HFF-Myc (cell line): Measurements from ENCODE around the gene KRTAP10-4.

Source experiments
- DNase-seq: peaks from one replicate; pipeline ENCODE4 v3.0.0-alpha.2; 2011; ENCODE audit warnings: low read depth; ENCODE audit errors: extremely low read depth
- H3K4me3 ChIP-seq: replicated peaks from 2 replicates; pipeline ENCODE4 v1.5.1; 2011; ENCODE audit warnings: low read depth, mild to moderate bottlenecking, control low read depth, low read length
- TF ChIP-seq, protein P1 (sequence below): IDR thresholded peaks from 2 replicates; pipeline ENCODE4 v1.5.1; 2012; ENCODE audit warnings: mild to moderate bottlenecking, low read depth, low read length, control low read depth; ENCODE audit errors: missing control alignments

The KRTAP10-4 gene

DNA sequence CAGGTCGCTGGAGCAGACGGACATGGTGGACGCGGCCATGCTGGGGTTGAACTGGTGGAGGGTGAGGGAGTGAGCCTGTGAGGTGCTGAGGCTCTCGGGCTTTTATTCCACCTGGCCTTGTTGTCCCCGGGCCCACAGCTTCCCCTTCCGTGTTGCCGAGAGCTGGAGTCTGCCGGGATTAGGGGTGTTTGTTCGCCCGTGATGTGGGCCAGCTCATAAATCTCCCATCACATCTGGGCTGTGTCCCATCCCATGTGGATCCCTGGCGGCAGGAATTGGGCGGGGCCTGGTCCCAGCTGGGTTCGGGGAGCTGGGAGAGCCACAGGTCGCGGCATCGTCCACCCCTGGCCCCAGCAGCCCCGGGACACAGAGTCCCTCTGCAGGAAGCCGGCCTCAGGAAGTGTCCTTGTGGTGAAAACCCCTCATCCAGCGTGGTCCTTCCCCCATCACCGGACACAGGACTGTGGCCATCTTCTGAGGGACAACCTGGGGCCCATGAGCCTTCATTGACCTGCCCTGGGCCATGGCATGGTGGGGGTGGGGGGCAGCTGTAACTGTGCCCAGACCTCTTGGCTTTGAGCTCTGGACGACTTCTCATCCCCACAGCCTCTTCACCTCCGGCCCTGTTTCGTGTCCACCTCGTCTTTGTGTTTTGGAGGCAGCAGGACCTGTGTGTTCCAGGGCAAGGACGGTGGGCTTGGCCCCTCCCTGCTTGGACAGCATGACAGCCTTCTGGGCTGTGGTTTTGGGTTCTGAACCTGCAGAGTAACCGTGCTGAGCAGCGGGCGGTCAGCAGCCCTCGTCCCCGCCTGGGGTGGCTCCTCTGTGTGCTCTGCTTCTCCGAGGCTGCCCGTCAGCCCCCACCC, 19.1 kb downstream of the KRTAP10-4 start, which contains the start of gene KRTAP10-6:
Gene KRTAP10-6, minus strand, starts transcription at position 60 of the 866 bp plus-strand sequence. Its CDS starts 21 bp downstream, at position 39.
- TF ChIP-seq, protein P1, sequence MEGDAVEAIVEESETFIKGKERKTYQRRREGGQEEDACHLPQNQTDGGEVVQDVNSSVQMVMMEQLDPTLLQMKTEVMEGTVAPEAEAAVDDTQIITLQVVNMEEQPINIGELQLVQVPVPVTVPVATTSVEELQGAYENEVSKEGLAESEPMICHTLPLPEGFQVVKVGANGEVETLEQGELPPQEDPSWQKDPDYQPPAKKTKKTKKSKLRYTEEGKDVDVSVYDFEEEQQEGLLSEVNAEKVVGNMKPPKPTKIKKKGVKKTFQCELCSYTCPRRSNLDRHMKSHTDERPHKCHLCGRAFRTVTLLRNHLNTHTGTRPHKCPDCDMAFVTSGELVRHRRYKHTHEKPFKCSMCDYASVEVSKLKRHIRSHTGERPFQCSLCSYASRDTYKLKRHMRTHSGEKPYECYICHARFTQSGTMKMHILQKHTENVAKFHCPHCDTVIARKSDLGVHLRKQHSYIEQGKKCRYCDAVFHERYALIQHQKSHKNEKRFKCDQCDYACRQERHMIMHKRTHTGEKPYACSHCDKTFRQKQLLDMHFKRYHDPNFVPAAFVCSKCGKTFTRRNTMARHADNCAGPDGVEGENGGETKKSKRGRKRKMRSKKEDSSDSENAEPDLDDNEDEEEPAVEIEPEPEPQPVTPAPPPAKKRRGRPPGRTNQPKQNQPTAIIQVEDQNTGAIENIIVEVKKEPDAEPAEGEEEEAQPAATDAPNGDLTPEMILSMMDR: no peak
- no peak for DNase-seq
- H3K4me3 ChIP-seq: no peak within 1 kb of the TSS

GRCh38 chr21:44593598-44594405, 20.3 kb downstream of the KRTAP10-4 start:
- DNase-seq: no peak
- TF ChIP-seq, protein P1: no peak
- no peak overlapping the region for H3K4me3 ChIP-seq

DNA sequence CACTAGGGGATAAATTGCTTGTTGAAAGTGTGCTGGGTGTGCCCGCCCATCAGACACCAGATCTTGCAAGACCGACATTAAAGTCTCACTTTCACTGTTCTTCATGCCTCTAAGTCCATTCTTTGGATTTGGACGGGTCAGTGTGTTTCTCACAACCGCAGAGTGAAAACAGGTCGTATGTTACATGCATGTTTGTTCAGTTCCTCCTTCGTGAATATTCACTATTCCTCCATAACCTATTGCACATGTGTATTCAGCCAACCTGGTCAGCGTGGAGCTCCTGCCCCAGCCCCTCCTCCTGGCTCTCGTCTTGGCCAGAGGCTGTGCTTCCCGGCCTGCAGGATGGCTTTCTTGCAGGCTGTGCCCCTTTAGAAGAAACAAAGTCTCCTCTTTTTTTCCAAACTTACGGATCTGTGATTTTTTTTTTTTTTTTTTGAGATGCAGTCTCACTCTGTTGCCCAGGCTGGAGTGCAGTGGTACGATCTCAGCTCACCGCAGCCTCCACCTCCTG, 20.9 kb downstream of the KRTAP10-4 start:
- TF ChIP-seq, protein P1: no peak
- no peak for DNase-seq
- H3K4me3 ChIP-seq: no peak overlapping the region

DNA sequence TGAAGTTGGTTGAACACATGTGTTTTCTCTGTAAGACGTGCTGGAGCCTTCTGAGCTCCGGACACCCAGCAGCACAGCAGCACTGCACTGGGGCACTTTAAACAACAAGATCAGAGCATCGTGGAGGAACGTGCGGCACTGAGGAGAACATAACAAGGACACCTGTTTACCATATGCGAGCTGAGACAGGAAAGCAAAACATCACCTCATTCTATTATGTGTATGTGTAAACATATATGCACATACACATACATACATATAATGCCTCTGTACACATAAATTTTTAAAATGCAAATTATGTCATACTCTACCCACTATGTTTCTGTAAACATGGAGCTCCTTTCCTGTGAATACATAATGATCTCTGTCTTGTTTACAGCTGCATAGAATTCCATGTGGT, 22.0 kb downstream of the KRTAP10-4 start:
- peak; percentile 16 for DNase-seq
- H3K4me3 ChIP-seq: no peak overlapping the region
- TF ChIP-seq, protein P1: no peak

DNA sequence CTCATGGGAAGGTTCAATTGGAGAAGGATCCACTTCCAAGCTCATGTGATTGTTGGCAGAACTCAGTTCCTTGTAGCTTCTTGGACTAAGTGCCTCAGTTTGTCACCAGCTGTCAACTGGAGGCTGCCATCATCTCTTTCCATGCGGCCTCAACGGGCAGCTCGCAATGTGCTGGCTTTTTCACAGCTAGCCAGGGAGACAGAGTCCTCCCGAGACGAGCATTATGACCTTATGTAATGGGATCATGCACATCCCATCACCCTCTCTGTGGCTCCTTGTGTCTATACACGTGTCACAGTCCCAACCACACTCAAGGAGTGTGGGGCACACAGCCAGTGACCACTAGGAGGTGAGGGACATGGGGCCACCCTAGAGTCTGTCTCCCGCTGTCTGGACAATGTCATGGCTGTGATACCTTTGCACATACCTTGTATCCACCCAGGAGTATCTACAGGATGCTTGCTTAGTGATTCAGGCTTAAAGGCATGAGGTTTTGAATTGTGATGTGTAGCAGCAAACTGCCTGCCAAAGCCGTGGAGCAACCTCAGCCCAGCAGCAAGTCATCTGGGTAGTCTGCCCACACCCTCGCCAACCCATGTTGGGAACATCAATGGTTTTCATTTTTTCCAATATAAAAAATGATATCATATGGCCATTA, 22.7 kb downstream of the KRTAP10-4 start:
- DNase-seq: no peak
- TF ChIP-seq, protein P1: no peak
- H3K4me3 ChIP-seq: no peak overlapping the region

- TF ChIP-seq, protein P1: no peak
- no peak for DNase-seq
- no peak overlapping the region for H3K4me3 ChIP-seq
Measured at GRCh38 chr21:44598061-44598460, 24.5 kb downstream of the KRTAP10-4 start.
